A549 (cell line): ENCODE measurements around the gene ZNF132.

ENCODE experiments used
- CEBPB ChIP-seq, 2 experiments: fragments of >200 bp in 1 of 2; sonication (Bioruptor Twin) in 1 of 2; formaldehyde crosslinking in 1 of 2; IDR thresholded peaks; 2 replicates each; pipeline ENCODE4 v1.6.1; 2012 to 2016
- POLR2A ChIP-seq: IDR thresholded peaks from 2 replicates; pipeline ENCODE4 v1.6.1; 2012; ENCODE audit warnings: mild to moderate bottlenecking, low read length
- POLR2AphosphoS2 ChIP-seq: conservative IDR thresholded peaks from 2 replicates; pipeline ENCODE4 v1.6.1; 2012; ENCODE audit warnings: low read length, improper control_type of control experiment, inconsistent platforms
- REST ChIP-seq: fragments of 200-600 bp; sonication (generic); IDR thresholded peaks from 2 replicates; pipeline ENCODE4 v1.6.1; 2016; ENCODE audit warnings: antibody characterized with exemption, mild to moderate bottlenecking, moderate library complexity
- SMC3 ChIP-seq: fragments of >200 bp; sonication (Bioruptor Twin); formaldehyde crosslinking; IDR thresholded peaks from 3 replicates; pipeline ENCODE4 v1.6.1; 2018; ENCODE audit warnings: inconsistent platforms

- TF ChIP-seq CEBPB (IDR thresholded peaks at IDR 0.05): no peak
- no peak for TF ChIP-seq SMC3
- TF ChIP-seq REST: no peak
- TF ChIP-seq POLR2AphosphoS2: no peak
- TF ChIP-seq POLR2A: no peak
Measured at GRCh38 chr19:58480481-58480830, 40.5 kb upstream of the ZNF132 start.
